Midbrain (tissue), 1 donor: ENCODE measurements around the gene CLTCL1.

ENCODE experiments used
- DNase-seq: peaks from one replicate; lab custom pipeline; 2025; lab: John Stamatoyannopoulos, UW

The CLTCL1 gene

DNA sequence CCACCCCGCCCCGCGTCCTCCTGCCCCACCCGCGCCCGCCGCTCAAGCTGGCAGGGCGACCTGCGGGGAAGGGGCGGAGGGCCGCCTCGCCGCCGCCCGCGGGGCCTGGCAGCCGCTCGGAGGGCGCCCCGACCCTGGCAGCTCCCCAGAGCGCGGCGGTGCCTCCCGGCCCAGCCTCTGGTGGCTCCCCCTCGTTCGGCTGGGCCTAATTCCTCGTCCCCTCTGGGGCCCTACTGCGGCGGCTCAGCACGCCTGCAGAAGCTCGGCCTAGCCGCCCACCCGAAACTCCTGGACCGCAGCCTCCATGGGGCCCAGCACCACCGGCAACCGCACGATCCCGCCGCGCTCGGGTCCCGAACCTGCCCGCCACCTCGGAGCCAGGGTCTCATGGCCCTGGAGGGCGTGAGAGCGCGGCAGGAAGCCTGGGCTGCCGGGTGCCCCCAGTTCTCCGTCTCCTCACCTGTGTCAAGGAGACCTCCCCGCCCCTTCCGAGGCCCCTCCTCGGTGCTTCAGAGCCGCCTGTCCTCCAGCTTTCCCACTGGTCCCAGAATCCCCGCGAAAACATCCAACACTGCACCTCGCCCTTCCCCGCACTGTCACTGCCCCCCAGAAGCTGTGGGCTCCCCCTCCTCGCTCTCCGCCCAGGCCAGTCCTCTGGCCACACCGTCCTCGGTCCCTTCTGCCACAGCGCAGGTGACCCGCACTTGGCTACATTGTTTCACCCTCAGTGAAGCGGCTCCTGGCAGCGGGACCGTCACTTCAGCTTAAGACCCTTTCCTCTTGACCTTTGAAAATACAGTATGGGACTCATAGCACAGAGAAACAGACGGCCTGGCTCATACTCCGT lies 140.8 kb downstream of the CLTCL1 start:
- DNase-seq, result no peak

DNA sequence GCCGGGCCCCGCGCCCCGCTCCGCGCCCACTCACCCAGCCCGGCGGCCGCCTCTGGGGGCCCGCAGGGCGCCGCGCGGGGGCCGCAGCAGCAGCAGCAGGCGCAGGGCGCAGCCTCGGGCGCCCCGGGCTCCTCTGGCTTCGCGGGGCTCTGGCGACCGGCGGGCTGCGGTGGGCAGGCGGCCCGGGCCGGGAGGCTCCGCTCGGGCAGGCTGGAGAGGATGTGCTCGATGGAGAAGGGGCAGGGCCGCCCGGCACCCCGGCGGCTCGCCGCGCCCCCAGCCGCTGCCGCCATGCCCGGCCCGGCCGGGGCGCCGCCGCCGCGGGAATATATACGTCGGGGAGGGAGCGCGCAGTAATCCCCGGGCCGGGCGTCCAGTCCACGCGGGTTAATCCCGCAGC lies 141.5 kb downstream of the CLTCL1 start, which contains the start of gene GSC2:
Gene GSC2, minus strand, starts transcription at position 302 of the 400 bp plus-strand sequence. Its CDS starts 9 bp downstream, at position 293.
- DNase-seq, result no peak

DNA sequence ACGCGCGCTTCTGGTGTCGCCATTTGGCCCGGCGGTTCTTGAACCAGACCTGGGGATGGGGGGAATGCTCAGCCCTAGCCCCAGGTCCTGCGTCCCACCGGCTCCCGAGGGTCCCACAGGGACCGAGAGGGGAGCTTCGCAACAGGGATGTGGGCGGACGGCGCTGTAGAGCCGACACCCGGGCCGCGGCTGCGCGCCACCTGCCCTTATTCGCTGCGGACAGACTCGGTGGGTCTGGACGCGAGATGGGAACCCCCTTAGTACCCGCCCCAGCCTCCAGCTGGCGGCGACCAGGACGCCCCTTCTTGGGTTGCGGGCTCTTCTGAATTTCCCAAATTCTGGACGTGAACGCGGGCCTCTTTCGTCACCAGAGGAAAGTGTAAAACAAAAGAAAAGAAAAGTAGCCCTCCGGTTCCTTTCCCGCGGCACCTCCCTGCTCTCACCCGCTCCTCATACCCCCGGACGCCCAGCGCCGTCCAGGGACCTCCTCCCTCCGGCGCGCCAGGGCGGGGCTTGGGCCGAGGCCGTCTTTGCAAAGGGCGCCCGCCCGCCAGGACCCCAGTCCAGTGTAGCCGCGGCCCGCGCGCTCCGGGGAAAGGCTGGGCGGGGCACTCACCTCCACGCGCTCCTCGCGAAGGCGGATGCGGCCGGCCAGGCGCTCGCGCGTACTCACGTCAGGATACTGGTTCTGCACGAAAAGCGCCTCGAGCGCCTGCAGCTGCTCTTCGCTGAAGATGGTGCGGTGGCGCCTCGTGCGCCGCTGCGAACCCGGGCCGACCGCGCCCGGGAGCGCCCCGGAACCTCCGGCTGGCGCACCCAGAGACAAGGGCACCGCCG lies 142.3 kb downstream of the CLTCL1 start:
- DNase-seq, result no peak

- no peak for DNase-seq
These were observed 143.0 kb downstream of the CLTCL1 start for GRCh38 chr22:19148417-19149046.

DNA sequence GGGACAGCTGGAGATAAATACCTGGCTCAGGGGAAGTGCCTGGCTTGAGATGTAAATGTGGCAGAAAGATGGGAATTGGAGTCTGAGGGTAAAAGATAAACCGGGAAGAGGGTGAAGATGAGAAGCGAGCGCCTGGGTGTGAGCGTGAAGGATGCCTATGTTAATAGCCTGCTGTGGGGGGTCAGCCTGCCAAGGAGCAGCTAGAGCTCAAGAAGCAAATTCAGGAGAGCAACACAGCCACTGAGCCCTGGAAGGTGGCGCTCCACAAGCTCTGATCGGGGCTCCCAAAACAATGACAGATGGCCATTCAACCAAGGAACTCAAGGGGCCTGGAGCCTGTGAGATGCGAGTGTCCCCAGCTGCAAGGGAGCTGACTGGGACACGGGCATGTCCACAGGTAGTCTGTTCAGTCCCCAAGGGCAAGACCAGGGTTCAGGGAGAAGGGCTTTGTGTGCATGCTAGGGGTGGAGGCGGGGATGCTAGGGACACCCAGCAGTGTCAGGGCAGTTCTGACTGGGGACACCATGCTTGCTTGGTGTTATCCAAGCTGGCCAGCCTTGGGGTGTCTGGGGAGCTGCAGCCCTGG lies 144.2 kb downstream of the CLTCL1 start:
- no peak for DNase-seq

DNA sequence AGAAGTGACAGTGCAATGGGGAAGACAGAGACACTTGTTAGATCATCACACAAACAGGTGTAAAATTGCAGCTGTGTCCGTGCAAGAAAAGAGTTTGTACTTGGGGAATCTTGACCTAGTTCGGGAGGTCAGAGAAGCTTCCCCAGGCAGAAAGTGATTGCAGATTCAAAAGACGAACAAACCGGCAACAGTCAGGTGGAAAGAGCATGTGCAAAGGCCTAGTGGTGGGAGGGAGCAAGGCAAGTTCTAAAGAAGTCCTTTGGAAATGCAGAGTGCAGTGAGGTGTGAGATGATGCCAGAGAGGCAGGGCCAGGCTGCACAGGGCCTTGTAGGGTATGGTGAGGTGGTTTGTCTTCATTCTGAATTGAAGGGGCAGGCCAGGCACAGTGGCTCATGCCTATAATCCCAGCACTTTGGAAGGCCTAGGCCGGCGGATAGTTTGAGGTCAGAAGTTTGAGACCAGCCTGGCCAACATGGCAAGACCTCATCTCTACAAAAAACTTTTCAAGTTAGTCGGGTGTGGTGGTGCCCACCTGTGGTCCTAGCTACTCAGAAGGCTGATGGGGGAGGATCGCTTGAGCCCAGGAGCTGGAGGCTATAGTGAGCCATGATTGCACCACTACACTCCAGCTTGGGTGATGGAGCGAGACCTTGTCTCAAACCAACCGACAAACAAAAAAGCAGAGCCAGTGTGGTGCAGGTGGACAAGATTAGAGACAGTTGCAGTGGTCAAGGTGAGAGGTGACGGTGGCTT lies 145.1 kb downstream of the CLTCL1 start:
- no peak for DNase-seq

GRCh38 chr22:19143967-19144400 lies 147.5 kb downstream of the CLTCL1 start:
- DNase-seq, result no peak

DNA sequence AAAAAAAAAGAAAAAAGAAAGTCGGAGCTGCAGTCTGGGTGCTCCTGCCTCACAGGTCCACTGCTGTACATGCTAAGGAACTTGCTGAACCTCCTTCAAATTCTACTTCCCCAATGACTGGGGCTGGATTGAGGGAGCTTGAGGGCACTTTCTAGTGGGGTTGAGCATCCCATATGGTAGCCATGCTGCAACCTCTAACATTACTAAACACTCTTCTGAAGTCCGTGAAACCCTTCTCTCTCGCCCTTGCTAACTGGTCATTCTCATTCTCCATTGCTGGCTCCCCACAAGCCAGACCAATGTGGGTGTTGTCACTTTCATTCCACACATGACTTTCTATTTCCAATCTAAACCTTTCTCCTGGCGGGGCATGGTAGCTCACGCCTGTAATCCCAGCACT lies 148.3 kb downstream of the CLTCL1 start:
- DNase-seq, result no peak

- DNase-seq, result no peak
These were observed 149.1 kb downstream of the CLTCL1 start for GRCh38 chr22:19142394-19142793.

DNA sequence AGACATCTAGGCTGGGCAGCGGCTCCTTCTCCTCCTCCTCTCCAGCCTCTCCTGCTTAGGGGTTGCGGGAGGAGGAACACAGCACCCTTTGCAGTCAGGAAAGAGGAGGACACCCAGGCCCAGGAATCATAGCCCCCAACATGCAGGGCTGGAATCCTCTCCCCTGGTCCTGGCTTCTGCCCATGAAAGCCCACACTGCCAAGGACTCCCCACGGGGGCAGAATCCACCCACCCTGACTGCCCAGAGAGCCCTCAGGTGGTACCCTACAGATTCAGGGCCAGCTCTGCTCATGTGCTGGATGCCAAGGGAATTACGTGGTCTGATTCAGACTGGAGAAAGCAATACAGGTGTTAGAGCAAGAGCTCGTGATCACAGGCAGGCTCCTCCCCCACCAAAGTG lies 151.5 kb downstream of the CLTCL1 start:
- DNase-seq, result no peak

DNA sequence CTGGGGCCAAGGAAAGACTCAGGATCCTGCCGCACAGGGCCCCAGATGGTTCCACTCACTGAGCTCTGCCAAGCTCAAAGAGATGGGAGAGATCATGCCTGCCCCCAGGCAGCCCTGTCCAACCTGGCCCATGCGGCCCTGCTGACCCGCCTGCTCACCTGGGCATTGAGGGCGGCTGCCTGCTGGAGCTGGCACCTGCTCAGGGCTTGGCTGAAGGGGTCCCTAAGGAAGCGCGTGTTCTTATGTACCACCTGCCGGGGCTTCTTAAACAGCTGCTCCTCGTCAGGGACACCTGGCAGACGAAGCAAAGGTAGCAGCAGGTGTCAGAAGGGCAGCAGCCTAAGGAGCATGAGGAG lies 152.5 kb downstream of the CLTCL1 start:
- no peak for DNase-seq

DNA sequence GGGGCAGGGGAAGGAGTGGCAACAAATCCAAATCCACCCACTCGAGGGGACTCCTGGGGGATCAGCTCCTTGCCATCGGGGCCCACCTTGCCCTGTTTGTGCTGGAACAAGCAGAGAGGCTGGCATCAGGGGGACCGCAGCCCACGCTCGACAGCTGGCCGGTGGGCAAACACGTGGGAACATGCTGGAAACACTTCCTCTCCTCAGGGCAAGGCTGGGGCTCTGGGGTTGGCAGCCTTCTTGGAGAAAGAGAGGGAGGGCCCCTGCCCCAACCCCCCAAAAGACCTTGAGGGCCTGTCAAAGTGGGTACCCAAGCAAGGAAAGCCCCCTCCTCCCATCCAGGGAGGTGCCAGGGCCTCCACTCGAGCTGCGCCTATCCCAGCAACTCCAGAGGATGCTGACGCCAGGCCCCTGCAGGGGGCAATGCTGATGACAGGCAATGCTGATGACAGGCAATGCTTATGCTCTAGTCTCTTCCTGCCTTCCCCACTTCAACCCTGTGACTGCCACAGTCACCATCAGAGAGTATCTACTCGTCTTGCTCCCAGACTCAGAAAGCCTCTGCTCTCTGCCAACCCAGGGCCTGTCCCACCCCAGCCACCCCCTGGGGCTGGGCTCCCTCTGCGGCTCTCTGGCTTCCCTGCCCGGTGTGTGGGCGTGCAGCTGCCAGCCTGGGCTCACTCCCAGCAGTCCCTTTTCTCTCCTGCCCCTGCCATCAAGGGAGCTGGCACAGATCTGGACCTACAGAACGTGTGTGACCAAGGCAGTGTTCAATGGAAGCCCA lies 153.1 kb downstream of the CLTCL1 start:
- DNase-seq, result no peak

DNA sequence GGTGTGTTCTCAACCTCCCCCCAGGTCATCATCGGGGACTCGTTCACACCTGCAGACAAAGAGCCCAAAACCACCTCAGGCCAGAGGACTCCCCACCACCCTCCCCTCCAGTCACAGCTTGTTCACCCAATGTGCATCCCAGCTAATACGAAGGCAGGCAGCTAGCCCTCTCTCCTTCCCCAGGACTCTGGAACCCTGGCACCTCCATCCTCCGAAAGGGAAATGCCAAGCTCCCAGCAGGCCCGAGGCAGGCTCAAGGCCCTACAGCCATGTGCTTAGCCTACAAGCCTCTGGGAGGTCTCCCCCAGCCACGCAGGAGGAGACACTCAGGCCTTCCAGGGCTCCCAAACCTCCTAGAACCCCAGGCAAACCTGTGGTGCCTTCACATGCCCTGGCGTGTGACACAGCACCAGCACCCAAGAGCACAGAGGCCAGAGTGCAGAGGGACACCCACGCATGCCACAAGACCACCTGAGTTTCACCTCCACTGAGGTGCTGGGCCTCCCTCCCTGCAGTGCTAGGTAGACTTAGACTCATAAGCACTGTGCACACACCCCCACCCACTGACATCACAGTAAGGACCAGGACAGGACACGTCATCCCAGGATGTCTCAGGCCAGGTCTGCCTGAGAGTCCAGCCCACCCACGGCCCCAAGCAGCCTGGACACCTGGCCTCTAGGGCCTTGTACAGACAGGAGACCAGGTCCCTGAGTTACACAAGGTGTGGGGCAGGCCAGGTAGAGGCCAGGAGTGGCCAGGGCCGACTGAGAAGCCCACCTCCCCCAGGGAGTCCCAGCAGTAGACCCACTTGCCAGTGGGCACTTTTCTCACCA lies 153.9 kb downstream of the CLTCL1 start:
- no peak for DNase-seq

DNA sequence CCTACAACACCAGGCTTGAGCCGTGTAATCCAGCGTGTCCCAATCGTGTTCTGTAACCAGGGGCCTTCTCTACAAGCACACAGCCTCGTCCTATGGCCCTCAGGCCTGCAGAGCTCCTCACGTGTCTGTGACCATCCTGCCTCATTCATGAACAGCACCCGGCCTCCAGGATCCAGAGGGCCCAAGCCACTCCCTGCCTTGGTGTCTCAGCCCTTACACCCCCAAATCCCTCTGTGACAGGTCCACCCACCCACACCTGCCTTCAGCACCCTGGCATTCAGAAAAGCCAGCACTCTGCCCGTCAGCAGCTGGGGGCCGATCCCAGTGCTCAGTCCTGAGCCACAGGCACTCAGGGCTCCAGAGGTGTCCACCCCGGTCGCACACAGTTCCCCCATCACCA lies 154.6 kb downstream of the CLTCL1 start:
- DNase-seq, result no peak

- no peak for DNase-seq
These were observed 156.6 kb downstream of the CLTCL1 start for GRCh38 chr22:19134874-19135273.

DNA sequence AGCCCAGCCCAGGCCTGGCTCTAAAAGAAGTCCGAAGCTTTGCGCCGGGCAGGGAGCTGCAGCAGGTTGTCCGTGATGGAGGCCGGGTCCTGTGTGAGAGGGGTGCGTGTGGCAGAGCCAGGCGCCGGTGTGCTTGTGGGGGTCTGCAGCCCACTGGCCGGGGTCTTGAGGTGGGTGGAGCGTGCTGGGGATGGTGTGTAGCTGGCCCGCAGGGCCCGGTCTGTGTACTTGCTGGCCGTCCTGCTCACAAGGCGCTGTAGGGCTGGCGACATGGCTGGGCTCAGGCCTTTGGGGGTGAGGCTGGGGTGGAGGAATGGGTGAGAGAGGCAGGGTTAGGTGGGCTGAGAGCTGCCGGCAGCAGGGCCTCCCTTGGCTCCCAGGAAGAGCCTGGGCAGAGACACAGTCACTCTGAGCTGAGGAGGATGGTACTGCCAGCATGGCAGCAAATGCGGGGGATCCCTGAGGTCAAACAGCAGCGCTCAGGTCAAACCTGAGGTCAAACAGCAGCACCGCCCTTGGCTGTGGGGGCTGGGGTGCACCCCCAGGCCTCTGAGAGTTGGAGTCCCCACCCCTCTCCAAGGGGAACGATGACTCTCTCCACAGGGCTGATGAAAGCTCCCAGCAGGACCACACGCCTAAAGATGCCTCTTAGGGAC lies 157.2 kb downstream of the CLTCL1 start:
- no peak for DNase-seq

DNA sequence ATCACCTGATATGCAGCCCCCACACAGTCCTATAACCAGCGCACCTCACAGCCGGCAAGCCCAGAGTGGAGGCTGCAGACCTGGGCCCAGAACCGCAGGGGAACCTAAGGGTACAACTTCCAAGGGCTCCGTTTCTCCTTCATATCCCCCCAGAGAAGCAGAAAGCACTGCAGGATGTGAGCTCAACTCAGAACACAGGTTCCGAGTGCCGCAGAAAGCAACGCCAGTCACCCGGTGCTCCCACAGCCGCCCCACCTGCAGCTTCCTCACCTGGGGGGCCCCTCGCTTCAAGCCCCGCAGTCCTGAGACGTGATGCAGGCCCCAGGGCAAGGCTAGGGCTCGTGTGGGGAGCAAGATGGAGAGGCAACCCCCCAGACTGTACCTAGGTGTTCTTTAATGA lies 158.0 kb downstream of the CLTCL1 start:
- no peak for DNase-seq

GRCh38 chr22:19132693-19133400 lies 158.7 kb downstream of the CLTCL1 start:
- no peak for DNase-seq

- no peak for DNase-seq
These were observed 159.4 kb downstream of the CLTCL1 start for GRCh38 chr22:19132153-19132552.
